ENCODE results near the gene SH3RF1.
"Not testable (repeated sequence)": the region's sequence is repeated elsewhere in the genome, so short reads cannot be mapped to it uniquely, and the experiment has no call there.

SH3RF1 gene

DNA sequence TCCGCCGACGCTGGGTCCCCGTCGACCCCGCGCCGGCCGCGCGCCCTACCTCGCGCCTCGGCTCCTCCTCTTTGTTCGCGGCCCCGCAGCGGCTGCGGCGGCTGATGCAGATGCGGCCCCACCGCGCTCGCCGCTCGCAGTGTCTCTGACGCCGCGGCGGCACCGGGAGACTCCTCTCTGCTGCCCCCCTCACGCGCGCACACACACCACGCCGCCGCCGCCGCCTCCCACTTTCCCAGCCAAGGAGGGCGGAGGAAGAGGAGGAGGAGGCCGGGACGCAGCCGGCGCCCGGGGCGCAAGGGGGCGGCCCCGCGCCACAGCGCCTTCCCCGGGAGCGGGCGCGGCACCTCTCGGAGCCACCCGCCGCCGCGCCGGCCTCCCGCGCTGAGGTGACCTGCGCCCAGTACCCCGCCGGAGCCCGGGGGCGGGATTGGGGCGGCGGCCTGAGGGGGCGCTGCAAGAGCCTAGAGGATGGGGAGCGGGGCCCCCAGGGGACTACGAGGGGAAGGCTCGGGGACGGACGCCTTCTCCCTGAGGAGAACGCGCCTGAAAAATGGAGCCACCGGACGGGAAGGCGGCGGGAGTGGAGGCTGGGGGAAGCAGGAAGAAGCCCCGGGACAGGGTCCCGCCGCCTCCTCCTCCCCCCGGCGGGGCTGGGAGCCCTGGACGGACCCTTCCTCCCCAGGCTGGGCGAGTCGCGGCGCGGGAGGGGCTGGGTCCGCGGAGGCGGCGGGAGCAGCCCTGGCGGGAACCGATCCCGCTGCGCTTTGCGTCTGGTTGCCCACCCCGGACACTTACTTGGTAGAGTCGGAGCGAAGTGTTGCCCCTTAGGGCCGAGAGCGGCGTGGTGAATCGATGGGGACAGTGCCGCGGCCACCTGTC is at the start of gene SH3RF1:
TSS of gene SH3RF1 (minus strand) at position 147 of the 882 bp plus-strand sequence. CDS start 1,744 bp downstream, outside the sequence.
- DNase-seq (ENCODE audit: low read depth, low spot score), result peak; percentile 85

DNA sequence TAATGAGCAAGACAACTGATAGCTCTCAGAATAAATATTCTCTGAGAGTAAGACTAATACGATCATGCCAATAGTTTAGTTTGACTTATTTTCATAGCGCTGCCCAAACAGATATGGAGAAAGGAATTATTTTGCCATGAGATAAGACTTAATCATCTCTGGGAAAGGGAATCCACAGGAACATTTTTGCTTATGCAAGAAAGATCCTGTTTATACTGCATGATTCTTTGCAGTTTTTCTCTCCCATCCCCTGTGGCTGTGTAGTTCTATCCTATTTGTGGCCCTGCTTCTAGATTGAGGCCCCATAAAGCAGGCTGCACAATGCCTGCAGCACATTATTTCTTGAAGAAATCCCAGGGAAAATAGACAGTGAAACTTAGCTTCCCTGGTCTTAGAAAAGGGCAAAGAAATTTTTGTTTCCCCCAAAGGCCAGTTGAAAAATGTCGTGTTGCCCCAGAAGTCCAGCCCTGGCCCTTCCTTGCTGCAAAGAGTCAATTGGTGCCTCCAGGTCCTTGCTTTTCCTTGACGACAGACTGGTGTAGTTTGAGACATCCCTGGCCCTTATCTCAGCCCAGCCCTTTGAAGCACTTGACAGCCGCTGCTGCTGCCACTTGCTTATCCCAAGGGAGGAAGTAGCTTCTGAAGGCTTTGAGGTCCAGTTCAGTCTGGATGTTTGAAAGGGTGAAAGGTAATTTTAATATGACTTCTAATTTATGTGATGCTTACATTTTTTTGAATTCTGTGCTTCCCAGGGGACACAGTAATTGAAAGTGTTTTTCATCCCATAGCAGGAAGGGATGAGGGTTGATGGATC is 45.0 kb upstream of the SH3RF1 start:
- peak; percentile 50 for DNase-seq (ENCODE audit: low read depth, low spot score)

DNA sequence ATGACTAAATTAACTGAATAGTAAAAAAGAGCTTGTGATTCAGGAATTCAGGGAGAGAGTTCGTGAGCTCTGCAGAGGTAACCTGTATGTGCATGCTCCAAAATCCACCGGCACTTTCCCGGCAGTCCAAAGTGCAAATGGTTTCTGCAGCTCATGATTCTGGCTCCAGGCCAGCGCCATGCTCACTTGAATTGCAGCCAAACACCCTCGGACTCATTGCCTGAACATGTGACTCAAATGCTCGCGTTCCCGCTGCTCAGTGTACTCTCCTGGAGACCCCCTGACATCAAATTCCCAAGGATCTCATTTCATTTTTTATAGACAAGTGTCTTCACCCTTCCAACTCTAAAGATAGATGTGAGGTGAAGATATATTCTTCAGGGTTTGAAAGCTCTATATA is 44.1 kb upstream of the SH3RF1 start:
- no peak for DNase-seq (ENCODE audit: low read depth, low spot score)

DNA sequence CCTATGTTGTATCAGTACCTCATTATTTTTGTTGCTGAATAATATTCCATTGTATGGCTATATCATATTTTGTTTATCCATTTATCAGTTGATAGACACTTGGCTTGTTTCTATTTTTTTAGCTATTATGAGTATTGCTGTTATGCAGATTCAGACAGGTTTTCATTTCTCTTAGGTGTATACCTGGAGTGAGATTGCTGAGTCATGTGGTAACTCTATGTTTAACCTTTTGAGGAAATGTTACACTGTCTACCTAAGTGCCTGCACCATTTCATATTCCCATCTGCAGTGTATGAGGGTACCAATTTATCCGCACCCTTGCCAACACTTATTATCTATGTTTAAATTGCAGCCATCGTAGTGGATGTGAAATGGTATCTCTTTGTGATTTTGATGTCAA is 43.0 kb upstream of the SH3RF1 start:
- no peak for DNase-seq (ENCODE audit: low read depth, low spot score)

DNA sequence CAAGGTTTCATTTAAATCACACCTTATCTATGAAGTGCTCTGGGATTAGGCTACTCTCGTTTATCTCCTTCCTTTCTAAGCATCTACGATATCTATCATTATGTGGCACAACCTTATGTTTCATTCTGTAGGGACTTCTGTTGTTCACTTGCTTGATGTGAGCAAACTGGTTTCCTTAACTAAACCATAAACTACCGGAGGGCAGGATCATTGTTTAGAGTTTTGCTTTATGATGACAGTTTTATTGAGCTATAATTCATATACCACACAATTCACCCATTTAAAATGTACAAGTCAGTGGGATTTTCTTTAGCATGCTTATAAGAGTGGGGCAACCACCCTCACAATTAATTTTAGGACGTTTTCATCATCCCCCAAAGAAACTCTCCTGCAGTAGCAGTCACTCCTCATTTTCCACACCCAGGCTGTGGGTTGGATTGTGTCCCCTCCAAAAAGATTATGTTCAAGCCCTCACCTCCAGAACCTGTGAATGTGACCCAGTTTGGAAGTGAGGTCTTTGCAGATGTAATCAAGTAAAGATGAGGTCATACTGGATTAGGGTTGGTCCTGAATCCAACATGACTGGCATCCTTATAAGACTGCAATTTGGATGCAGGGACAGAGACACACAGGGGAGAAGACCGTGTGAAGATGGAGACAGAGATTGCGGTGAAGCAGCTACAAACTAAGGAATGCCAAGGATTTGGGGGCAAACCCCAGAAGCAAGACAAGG is 42.1 kb upstream of the SH3RF1 start:
- no peak for DNase-seq (ENCODE audit: low read depth, low spot score)

DNA sequence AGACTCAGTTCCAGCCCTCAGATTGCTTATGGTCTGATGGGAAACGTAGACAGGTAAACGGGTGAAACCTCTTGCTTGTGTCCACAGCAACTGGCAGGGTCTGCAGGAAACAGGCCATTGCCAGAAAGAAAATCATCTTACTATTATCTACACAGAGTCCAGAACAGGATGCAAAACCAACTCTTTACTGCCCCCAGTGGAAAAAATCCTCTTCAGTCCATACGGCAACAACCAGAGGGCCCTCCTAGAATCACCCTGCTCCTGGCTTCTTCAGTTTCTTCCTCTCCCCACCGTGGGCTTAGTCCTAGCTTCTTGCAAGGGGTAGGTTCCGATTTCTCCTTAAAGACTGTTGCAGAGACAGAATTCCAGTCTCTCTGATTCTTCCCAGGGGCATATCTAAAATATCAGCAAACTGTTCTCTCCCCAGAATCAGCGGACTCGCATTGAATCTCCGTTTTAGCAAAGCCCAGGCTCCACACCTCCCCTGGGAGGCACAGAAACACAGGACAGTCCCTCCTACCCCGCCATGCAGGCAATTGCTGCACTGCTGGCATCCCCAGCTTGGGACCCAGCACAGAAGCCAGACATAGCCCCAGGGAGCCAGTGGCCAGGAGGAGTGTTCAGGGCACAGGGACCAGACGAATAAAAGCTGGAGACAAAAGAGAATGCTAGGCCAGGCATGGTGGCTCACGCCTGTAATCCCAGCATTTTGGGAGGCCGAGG is 41.0 kb upstream of the SH3RF1 start:
- peak; percentile 89 for DNase-seq (ENCODE audit: low read depth, low spot score)

DNA sequence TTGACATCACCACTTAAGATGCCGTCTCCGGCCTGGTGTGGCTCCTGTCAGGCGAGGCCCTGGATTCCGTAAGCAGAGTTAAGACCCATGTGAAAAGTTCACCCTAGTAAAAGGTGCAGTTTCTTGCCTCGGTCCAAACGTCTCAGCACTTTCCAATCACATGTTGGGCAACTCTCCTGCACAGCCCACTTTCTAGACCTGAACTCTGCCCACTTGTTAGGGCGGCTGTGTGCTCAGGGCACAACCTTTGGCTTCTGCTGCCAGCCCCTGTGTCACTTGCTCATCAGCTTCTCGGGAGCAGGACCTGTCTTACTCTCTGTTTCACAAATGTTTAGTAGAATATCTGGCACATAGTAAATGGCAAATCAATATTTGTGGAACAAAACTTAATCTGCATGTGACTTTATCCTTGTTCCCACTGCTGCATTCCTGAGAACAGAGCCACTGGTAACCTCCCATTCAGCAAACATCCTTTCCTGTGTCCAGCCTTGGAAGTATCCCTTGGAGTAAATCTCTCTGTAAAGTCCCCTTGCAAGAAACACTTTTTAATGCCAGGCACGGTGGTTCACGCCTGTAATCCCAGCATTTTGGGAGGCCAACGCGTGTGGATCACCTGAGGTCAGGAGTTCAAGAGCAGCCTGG is 38.7 kb upstream of the SH3RF1 start:
- DNase-seq (ENCODE audit: low read depth, low spot score), result no peak

DNA sequence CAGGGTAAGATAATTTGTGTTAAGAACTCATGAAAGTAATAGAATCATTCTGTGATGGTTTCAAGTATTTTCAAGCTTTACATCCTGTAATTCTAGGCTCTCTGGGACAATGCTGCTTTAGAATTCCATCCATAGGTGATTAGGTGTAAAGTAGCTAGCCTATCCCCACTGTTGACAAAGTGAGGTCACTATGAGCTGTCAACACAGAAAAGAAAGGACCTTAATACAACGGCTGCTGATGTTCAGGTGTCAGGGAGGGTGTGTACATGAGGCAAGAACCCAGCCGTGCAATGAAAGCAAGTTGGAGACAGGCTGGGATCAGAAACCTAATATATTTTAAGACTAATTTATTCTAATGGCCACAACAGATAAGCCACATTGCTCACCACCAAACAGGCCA is 36.8 kb upstream of the SH3RF1 start:
- DNase-seq (ENCODE audit: low read depth, low spot score), result no peak

DNA sequence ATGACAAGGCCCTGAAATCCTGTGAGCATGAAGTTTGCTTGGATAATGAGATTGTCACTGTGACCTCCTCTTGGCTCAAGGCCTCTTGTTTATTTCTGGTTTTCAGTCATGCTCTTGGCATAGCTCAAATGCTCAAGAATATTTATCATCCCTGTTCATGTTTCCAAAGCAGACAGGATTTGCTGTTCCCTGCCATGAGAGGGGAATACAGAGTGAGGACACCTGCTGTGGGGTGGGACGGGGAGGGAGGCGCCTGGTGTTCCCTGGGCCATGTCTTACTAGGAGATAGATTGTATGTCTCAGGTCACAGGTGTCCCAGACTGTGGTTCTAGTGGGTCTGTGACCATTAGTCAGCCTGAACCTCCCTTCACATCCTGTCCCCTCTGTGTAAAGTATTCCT is 34.9 kb upstream of the SH3RF1 start:
- no peak for DNase-seq (ENCODE audit: low read depth, low spot score)

DNA sequence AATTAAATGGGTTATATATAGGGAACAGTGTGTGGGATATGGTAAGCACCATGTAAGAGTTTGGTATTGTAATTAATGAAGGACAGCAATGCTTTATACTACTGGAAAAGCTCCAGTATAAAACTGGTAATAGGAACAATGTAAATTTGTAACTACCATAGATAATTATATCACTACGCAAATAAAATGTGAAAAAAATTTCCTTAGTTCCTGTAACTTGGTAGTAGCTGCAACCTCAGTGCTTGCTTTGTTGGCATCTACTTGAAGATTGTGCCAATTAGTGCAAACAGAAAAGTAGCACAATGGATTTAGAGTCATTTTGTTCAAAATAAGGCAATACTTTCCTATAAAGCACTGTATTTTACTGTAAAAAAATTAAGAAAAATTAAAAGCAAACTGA is 34.4 kb upstream of the SH3RF1 start:
- DNase-seq (ENCODE audit: low read depth, low spot score), result no peak

DNA sequence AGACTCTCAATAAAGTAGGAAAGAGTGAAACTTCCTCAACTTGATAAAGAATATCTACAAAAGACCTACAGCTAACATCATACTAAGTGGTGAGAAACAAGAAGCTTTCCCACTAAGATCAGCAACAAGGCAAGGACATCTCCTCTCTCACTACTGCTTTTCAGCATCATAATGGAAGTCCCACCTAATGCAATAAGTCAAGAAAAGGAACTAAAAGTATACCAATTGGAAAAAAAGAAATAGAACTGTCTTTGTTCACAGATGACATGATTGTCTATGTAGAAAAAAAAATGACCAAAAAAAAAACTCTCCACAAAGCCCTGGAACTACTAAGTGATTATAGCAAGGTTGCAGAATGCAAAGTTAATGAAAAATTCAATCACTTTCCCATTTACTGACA is 25.1 kb upstream of the SH3RF1 start:
- DNase-seq (ENCODE audit: low read depth, low spot score), result no peak

DNA sequence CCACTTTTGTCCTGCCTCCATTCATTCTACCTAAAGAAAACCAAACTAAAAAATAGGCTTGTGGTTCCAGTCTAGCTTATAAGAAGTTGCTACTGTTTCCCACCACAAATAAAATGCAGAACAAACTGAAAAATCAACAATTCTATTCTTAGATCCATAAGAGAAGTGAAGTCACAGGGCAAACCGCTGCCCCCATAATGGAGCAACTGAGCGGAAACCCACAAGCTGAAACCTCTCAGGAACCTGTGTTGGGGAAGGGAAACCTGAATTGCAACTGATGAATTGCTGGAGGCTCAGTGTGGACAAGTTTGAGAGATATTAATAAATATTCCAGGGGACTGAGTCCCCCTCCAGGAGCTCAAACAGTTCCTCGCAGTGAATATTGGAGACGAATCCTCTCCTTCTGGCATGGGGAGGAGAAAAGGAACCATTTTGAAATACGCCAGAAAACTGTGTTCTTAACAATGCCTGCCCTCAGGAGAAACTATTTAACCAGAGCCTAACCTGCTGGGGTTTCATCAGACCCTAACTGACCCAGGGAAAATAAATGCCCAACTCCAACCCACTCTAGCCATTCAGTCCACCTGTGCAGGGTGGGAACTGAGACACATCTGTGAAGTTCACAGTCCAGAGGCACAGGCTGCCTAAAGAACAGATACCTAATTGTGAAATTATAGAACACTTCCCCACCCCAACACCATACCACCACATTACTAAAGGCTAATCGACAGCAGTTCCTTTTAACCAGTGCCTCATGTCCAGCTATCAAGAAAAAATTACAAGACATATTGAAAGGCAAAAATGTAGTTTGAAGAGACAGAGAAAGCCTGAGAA is 22.8 kb upstream of the SH3RF1 start:
- DNase-seq (ENCODE audit: low read depth, low spot score), result no peak

DNA sequence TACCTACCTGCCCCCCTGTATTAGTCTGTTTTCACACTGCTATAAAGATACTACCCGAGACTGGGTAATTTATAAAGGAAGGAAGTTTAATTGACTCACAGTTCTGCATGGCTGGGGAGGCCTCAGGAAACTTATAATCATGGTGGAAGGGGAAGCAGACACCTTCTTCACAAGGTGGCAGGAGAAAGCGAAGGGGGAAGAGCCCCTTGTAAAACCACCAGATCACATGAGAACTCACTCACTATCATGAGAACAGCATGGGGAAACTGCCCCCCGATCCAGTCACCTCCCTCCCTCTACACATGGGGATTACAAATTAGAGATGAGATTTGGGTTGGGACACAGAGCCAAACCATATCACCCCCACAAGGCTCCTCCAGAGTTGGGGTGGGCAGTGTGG is 17.2 kb upstream of the SH3RF1 start:
- not testable (repeated sequence) for DNase-seq (ENCODE audit: low read depth, low spot score)

DNA sequence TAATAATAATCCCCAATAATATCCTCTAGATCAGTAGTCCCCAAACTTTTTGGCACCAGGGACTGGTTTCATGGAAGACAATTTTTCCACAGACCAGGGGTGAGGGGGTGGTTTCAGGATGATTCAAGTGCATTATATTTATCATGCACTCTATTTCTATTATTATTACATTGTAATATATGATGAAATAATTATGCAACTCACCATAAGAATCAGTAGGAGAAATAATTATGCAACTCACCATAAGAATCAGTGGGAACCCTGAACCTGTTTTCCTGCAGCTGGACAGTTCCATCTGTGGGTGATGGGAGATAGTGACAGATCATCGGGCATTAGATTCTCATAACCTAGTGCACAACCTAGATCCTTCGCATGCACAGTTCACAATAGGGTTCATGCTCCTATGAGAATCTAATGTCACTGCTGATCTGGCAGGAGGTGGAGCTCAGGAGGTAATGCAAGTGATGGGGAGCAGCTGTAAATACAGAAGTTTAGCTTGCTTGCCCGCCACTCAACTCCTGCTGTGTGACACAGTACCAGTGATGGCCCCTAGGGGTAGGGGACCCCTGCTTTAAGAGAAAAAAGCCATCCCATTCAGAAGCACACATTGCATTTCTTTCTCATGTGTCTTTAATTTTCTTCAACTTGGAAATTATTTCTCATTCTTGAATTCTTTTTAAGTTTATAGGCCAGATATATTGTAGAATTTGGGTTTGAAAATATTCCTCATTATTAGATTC is 16.0 kb upstream of the SH3RF1 start:
- no peak for DNase-seq (ENCODE audit: low read depth, low spot score)

DNA sequence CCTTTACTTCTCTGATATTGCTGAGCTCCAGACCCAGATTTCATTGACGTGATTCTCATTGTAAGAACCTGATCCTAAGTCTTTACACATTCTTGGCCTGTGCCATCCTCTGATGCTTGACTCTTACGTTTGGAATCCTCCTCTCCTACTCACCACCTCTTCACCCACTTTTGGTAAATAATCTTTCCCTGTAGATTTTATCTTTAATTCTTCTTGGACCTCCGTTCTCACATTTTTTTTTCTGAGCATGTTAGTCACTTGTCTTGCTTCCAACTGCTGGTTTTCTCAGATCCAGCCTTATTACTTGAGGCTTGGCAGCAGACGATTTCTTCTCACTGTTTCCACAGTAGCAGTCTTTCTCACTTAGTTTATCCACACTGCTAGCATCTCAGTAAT is 12.4 kb upstream of the SH3RF1 start:
- no peak for DNase-seq (ENCODE audit: low read depth, low spot score)

DNA sequence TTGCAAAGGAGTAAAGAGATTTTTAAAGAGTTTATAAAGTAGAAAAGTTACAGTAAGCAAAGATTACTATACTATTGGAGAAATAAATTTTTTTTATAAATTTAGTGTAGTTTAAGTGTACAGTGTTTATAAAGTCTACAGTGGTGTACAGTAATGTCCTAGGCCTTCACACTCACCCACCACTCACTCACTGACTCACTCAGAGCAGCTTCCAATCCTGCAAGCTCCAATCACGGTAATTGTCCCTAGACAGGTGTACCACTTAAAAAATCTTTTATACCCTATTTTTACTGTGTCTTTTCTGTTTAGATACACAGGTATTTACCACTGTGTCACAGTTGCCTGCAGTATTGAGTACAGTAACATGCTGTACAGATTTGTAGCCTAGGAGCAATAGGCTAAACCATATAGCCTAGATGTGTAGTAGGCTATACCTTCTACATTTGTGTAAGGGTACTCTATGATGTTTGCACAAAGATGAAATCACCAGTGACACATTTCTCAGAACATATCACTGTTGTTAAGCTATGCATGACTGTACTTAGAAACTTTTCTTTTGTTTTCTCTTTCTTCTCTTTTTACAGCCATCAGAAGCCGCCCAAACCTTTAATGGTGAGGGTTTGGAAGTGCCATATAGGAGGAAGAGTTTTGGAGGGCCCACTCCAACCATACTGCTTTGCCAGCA is 11.8 kb upstream of the SH3RF1 start:
- no peak for DNase-seq (ENCODE audit: low read depth, low spot score)

DNA sequence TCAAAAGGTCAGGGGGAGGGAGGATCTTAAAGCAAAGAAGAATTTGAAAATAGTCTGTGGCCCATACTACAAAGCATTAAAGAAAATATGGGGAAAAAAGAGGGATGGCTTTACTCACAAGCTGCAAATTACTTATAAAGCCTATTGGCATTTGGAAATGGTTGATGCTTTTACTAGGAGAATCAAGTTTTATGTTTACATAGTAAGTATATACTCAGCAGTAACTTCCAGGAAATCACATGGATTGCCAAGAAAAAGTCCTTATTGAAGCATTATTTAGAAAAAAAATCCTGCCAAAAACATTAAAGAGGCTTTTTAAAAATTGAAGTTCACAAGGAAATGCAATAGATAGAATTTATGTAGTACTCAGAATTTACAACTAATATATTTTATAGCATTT is 8.4 kb upstream of the SH3RF1 start:
- DNase-seq (ENCODE audit: low read depth, low spot score), result no peak

DNA sequence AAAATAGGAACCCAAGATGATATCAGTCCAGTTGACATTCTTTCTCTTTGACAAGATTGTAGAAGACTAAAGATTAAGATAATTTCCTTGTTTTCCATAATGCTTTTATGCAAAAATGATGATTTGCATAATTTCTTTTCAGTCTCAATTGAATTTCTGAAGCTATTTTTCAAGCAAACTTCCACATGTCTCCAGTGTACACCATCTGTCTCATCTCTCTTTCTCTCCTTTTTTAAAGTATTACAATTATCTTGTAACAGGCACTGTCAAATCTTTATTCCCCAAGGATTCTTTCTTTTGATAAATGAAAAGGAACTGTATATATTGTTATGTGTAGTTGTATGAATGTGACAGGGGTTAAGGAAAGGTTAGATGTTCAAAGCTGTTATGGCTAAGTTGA is 7.9 kb upstream of the SH3RF1 start:
- DNase-seq (ENCODE audit: low read depth, low spot score), result no peak

DNA sequence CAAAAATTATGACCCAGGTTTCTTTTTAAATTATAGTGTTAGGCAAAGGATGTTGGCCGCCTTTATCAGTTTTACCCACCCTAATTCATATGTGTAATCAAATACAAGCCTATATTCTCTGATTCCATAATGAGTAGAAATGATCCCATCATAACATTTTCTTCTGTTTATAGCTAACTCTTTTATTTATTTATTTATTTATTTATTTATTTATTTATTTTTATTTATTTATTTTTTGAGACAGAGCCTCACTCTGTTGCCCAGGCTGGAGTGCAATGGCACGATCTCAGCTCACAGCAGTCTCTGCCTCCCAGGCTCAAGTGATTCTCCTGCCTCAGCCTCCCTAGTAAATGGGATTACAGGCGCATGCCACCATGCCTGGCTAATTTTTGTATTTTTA is 7.1 kb upstream of the SH3RF1 start:
- DNase-seq (ENCODE audit: low read depth, low spot score), result not testable (repeated sequence)
